Brain microvascular endothelial cell (primary cell): ENCODE results near the gene CTCF.

Experiments used
- DNase-seq: peaks from one replicate; pipeline ENCODE4 v3.0.0-alpha.2; 2020
- H3K27ac ChIP-seq: fragments of 250-450 bp; sonication (Bioruptor Pico); 2 replicates; pipeline ENCODE4 v1.5.1; 2020; ENCODE audit warnings: mild to moderate bottlenecking, moderate library complexity
- H3K27me3 ChIP-seq: fragments of 250-450 bp; sonication (Bioruptor Pico); replicated peaks from 2 replicates; pipeline ENCODE4 v1.5.1; 2020; ENCODE audit warnings: mild to moderate bottlenecking
- H3K36me3 ChIP-seq: fragments of 250-450 bp; sonication (Bioruptor Pico); replicated peaks from 2 replicates; pipeline ENCODE4 v1.5.1; 2020; ENCODE audit warnings: mild to moderate bottlenecking
- H3K4me3 ChIP-seq: 2 replicates; pipeline ENCODE4 v1.5.1; 2011; ENCODE audit warnings: low read depth, mild to moderate bottlenecking, control low read depth, low read length, moderate library complexity
- CTCF ChIP-seq: IDR thresholded peaks from 2 replicates; pipeline ENCODE4 v1.5.1; 2011; ENCODE audit warnings: low read depth, mild to moderate bottlenecking, moderate library complexity, low read length, control low read depth, inconsistent platforms; ENCODE audit errors: missing control alignments
- in situ Hi-C: cut with HindIII; loops from 2 replicates; pipeline ENCODE4 v1.10.0; 2017; ENCODE audit warnings: low sequenced_read_pairs, low pct_ligation_motif_present

The CTCF gene

GRCh38 chr16:67653128-67653788 is 90.9 kb downstream of the CTCF start:
- peaks cover 34% of the 10 kb centered on the region for H3K27me3 ChIP-seq
- TF ChIP-seq CTCF: peak; percentile 32

GRCh38 chr16:67653789-67654402 is 91.6 kb downstream of the CTCF start:
- no peak for TF ChIP-seq CTCF
- in situ Hi-C loops: no loop called here
- H3K27ac ChIP-seq: no peak overlapping the region
- H3K36me3 ChIP-seq: no peaks in the 10 kb centered on the region
- no peak for DNase-seq
- H3K4me3 ChIP-seq: peak overlapping the region; percentile 48
- peaks cover 28% of the 10 kb centered on the region for H3K27me3 ChIP-seq

More at GRCh38 chr16:67653128-67653788, 90.9 kb downstream of the CTCF start:
- no peak overlapping the region for H3K27ac ChIP-seq
- in situ Hi-C loops: no loop called here
- no peak for DNase-seq
- peak overlapping the region; percentile 48 for H3K4me3 ChIP-seq
- no peaks in the 10 kb centered on the region for H3K36me3 ChIP-seq

- Histone ChIP-seq H3K27ac (no peak overlapping the region), H3K4me3 (no peak overlapping the region), H3K27me3 (peaks cover 22% of the 10 kb centered on the region), H3K36me3 (no peaks in the 10 kb centered on the region)
- TF ChIP-seq CTCF: peak; percentile 22
- no peak for DNase-seq
- in situ Hi-C loops: no loop called here
These were observed 92.1 kb downstream of the CTCF start for GRCh38 chr16:67654403-67654911.

GRCh38 chr16:67655363-67655762 is 93.0 kb downstream of the CTCF start:
- Histone ChIP-seq H3K27ac (no peak overlapping the region), H3K36me3 (no peaks in the 10 kb centered on the region), H3K4me3 (no peak overlapping the region), H3K27me3 (peaks cover 16% of the 10 kb centered on the region)
- TF ChIP-seq CTCF: no peak
- in situ Hi-C loops: no loop called here
- DNase-seq: no peak

GRCh38 chr16:67656344-67657016 is 94.2 kb downstream of the CTCF start:
- TF ChIP-seq CTCF: no peak
- Histone ChIP-seq H3K27ac (no peak overlapping the region), H3K27me3 (peaks cover 11% of the 10 kb centered on the region), H3K4me3 (no peak overlapping the region), H3K36me3 (no peaks in the 10 kb centered on the region)
- in situ Hi-C loops: no loop called here
- no peak for DNase-seq
